ENCODE data around the gene LDLRAD4.
"Not testable (repeated sequence)": the region's sequence is repeated elsewhere in the genome, so short reads cannot be mapped to it uniquely, and the experiment has no call there.

The LDLRAD4 gene

DNA sequence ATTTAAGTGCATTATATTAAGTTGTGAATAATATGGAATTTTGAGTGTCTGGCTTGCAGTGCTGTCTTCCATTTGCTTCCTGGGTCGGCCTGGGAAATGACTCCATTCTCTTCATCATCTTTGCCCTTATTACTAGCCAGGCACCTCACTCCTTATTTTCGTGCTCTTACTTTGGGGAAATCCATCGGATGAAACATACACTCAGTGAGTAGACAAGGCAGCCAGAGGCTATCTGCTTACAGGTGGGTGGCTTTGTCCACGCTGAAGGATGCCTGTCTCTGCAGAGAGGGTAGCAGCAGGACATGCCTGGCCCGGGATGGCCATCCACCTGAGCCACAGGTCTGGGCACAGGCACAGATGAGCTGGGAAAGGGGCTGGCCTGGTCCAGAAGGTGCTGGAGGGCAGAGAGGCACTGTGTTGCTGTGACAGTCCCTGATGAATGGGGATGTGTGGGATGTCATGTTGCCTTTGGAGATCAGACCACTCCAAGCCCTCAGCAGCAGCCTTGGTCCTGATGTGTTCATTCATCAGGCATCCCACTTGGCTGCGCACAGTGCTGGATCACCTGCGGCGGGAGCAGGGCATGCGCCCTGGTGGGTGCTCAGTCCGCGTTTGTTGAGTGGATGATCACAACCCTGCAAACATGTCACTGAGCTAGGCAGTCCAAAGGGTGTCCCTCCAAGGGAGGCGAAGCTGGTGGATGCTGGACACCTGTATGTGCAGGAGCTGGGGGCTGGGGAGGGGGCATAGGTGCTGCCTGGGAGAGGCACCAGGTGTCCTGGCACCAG is 236.0 kb downstream of the LDLRAD4 start:
- DNase-seq = no peak

DNA sequence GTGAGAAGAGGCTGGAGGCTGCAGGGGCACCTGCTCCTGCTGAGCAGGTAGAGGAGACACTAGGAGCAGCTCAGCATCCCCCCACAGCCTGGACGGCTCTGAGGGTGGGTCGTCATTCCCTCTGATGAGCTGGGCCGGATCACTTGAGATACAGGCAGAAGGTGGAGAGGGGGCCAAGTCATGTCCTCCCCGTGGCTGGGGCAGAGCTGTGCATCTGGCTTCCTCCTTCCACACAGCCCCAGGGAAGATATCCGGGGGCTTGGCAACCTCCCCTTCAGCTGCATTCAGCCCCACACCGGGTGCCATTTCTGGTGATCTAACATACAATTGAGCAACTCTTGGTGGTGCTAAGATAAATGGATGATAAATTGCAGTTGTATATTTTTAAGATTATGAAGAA is 236.9 kb downstream of the LDLRAD4 start:
- DNase-seq = no peak

DNA sequence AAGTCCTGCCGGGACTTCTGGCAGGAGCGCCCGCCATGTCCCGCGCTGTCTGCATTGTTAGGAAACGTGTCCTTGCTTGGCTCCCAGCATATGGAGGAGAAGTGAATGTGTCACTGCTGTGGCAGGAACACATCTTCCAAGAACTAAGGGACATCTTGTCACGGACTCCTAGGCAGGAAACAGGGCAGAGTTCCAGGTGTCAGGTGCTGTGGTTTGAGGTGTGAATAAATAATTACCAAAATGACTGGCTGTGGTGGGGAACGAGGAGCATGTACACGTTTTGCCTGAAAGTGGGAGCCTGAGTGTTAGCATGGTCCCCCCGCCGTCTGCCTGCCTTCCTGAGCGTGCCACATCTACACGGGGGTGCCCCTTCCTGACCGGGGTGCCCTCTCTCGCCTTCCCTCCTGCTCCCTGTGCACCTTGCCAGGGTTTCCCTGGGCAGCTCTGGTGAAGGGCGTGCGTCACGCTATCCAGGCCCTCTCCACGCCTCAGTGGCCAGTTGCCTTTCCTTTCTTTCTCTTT is 237.5 kb downstream of the LDLRAD4 start:
- no peak for DNase-seq

DNA sequence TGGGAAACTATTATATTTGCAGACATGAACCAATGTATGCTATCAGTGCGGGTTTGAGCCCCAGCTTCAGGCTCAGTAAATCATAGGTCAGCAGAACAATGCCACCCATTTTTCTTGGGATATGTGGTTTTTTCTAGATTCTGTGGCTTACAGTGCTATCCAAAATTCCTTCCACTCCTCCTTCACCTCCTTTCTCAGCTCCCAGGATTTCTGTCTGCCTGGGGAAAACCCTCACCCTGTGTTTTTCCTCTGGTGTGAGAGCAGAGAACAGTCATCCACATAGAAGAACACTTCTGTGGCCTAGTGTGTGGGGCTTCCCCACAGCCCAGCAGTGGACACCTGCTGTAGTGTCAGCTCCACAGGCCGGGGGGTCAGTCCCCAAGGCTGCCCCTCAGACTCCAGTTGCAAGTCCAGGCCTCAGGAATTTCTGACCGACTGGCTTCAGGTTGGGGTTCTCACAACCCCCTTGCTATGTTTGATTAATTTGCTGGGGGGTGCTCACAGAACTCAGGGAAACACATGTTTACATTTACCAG is 238.2 kb downstream of the LDLRAD4 start:
- no peak for DNase-seq

DNA sequence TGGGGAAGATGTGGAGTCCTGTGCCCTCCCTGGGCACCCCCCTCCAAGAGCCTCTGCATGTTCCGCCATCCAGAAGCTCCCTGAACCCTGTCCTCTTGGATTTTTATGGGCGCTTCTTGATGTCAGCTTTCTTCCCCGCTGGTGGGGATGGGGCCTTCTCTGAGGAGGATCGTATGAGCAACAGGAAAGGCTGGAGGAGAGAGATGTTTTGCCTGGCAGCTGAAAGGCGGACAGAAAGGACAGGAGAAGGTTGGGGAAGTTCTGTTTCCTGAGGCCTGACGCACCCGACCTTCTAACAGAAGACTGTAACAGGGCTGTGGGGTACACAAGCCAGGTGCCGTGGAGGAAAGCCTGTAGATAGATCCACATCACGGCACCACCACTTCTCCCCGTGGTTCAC is 238.8 kb downstream of the LDLRAD4 start:
- no peak for DNase-seq

DNA sequence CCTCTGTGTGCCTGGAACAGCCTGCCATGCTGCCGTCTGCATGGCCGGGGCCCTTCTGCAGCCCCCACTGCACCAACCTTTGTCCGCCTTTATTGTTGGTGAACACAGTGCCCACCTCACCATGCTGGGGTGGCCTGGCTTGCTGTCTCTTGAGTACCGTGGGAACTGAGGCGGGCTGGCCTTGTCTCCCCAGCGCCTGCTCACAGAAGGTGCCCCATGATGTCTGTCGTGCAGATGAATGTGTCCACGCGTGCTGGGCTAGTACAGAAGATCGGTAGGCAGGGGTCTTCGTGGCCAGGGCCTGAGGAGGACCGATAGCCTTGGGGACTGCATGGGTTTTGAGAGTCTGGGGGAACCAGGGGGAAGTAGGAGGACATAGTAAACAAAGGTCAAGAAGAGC is 242.4 kb downstream of the LDLRAD4 start:
- no peak for DNase-seq

DNA sequence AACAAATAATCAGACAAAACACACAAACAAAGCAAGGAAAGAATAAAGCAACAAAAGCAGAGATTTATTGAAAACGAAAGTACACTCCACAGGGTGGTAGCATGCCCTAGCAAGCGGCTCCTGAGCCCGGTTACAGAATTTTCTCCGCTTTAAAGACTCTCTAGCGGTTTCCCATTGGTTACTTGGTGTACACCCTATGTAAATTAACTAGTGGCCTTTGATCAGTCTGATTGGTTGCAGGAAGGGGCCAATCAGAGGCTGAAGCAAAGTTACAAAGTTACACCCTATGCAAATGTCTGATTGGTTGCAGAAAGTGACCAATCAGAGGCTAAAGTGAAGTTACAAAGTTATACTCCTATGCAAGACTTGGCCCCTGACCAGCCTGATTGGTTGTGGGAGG is 242.9 kb downstream of the LDLRAD4 start:
- DNase-seq = no peak

DNA sequence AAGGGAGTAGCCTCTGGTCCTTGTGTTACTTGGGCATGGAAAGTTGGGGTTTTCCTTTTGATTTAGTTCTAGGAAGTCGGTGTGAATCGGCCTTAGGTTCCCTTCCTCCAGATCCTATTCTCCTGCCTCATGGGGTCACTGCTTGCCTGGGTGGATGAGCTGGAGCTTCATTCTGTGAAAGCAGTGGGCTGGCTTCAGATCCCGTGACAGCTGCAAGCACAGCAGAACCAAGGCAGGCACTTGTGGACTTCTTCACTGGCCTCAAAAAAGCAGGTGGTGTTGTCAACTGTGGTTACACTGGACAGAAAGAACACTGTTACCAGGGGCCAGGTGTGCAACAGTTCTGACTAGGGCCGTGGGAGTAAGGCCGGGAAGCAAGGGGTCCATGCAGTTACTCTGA is 243.4 kb downstream of the LDLRAD4 start:
- no peak for DNase-seq

DNA sequence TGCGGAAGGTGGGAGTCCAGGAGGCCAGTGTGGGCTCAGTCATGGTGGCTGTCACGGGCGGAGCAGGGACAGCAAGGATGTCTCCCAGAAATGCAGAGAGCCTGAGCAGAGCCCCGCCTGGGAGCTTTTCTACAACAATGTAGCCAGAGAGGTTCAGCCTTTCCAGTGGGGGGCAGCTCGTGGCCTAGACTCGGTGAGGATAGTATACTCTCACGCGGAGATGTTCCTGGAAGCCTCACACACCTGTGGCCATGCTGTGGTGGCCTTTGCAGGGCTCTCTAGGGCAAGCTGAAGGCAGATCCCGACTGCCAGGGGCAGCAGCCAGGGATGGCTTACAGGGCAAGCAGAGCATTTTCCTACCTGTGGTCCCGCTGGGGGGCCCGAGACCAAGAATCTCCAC is 244.1 kb downstream of the LDLRAD4 start:
- no peak for DNase-seq

DNA sequence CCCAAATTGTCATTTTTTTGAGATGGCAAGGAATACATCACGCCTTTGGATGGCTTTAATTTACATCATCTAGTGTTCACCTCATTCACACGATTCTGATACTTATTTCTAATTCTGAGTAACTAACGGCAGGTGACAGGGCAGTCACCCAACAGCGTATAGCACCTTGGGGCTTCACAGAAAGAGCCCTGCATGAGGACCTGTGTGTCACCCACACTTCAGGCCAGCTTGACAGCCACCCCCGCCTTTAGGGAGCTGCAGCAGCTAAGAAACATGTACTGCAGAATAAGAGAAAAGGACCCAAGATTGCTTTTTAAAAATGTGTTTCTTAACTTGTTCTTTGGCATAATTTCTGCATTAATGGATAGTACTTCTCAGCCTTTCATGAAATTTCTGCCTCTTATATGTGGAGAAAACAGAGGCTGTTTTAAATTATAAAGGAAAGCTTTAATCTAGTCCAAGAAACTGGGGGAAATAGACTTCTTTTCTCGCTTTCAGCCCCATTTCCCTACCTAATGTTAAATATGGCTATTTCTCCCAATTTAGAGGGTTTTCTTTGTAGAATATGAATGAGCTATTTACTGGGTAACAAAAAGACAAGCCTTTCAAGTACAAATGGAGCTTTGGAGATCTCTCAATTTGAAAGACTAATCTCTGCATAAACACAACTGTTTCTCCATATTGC is 245.1 kb downstream of the LDLRAD4 start:
- DNase-seq = no peak

DNA sequence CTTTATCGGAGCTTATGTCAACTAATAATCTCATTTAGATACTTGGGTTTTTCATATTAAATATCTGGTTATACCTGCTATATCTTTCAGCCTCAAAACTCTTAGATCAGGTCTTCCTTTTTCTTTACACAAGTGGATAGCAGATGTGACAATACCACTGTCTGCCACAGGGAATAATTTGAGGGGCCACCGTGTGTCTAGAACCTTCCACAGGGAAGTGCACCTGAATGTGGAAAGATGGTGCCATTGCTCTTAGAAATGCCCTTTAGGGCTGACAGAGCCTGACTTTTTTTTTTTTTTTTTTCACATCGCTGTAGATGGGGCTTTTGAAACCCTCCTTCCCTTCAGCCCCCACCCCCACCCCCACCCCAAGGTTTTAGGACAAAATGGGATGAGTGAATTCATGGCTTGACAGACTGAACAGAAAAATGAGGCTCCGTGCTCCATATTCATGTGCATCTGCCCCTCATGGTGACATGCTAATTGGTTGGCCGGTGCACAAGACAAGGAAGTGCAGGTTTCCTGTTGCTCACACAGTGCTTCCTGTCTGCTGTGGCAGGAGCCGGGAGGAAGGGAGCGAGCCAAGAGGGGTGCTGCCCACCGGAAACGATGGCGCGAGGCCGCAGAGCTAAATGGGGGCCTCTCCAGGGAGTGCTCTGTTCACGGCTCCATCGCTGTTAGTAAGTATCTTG is 246.0 kb downstream of the LDLRAD4 start:
- no peak for DNase-seq

DNA sequence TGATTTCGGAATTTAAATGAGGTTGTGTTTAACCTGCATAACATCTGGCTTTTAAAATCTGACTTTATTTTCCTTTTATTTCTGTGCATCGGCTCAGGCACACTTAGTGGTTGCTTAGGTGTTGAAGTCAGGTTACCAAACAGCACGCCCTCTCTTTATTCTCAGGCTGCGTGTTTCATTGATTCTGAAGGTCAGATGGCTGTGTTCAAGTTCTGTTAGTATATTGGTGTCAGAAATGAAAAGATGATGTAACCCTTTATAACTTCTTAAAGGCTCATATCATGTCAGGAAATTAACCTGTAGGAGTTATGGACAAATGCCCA is 246.5 kb downstream of the LDLRAD4 start:
- DNase-seq = no peak

DNA sequence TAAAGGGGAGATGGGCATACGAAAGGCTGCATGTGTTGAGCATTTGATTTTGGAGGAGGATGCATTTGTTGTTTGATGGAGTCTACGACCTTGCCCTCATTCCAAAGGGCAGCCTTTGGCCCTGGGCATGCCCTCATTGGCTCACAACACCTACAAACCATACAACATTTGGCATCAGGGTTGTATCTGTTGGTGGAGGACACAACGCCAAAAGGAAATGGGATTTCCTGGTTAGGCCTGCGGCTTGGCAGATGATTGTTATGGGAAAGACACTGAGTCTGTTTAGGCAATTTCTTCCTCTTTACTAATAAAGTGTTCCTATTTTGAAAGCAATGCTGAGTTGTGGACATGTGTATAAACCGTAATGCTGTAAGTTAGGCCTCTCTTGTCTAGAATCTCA is 246.9 kb downstream of the LDLRAD4 start:
- DNase-seq = no peak

DNA sequence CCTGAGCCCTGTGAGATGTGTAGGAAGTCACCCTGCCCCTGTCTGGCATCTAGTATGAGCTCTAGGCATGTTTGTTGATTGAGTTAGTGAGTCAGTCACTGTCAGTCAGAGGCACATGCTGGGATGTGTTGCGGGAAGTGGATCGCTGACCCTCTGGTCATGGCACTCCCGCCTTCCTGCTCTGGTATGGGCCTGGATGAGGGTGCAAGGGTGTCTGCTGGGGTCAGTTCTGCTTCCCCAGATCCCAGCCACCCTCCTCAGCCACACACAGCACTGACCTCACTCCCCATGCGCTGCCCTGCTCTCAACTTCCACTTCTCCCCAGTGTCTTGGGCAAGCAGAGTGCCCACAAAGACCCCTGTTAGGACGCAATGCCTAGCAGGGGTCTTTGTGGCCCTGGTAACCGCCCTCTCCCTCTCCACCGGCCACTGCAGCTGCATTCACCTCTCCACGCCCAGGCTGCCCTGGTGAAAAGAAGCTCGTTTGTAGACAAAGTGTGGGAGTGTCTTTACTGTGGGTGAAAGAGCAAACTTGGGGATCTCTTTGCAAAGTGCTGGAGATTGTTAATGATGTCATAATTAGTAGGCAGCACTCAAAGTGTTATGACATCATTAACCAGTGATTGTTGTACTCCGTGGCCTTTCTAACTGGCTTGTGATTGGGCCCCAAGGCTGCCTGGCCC is 252.1 kb downstream of the LDLRAD4 start:
- DNase-seq = no peak

DNA sequence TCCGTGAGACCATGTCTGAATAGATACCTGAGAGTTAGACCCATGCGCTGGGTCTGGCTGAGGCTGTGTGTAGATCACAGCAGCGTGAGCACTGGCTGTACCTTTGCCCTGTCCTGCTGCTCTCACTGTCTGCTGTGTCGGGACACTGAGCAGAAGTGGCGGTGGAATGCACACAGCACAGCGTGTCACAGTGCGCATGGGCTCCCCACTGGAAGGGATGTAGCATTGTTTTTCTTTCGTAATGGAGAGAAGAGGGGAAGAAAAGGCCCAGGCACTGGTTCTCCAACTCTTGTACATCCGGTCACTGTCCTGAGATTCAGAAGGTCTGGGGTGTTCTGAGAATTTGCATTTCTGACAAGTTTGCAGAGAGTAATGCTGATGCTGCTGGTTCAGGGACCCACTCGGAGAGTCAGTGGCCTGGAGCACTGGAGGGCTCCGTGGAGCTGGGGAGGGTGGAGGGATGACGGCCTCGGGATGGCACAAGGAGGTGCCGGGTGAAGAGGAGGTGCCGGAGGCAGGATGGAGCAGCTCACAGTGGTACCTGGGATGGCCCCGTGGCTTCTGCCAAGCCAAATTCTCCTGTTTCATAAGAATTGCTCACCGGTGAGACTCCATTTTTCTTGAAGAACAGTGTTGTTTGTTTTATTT is 252.8 kb downstream of the LDLRAD4 start:
- DNase-seq = no peak

DNA sequence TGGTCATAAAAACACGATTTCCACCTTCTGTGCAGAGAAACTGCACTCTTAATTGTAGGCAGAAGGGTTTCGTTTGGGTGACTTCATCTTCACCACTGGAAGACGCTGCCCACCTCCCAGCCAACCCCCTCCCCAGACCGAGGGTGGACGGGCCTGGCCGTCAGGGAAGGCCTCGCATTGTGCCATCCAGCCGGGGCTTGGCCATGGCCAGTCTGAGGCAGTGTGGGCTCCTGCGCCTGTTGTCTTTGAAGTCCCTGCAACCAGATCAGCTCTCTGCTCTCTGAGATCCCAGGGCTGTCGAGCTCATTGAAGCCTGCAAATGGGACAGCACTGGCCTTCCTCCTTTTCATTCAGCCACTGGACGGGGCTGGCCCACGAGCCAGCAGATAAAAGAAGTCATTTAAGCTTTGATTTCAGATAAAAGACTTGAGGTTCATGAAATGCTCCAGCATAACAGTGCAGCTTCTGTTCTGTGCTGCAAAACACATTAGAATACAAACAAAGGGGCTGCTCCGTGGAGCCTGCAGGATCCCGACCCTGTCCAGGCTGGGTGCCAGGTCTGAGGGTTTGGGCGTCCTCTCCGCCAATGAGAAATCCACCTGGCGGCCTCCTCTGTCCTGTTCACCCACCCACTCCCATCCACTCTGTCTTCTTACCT is 253.5 kb downstream of the LDLRAD4 start:
- DNase-seq = peak; percentile 72

DNA sequence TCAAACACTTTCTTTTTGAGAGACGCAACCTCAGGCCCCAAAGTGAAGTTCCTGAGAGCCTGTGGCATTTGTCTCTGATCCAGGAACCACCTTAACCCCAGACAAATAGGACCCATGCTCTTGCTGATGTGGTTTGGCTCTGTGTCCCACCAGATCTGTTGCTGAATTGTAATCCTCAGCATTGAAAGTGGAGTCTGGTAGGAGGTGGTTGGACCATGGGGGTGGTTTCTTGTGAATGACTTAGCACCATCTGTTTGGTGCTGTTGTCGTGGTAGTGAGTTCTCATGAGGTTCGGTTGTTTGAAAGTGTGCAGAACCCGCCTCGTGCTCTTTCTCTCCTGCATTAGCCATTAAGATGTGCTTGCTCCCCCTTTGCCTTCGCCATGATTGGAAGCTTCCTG is 255.2 kb downstream of the LDLRAD4 start:
- DNase-seq = no peak

DNA sequence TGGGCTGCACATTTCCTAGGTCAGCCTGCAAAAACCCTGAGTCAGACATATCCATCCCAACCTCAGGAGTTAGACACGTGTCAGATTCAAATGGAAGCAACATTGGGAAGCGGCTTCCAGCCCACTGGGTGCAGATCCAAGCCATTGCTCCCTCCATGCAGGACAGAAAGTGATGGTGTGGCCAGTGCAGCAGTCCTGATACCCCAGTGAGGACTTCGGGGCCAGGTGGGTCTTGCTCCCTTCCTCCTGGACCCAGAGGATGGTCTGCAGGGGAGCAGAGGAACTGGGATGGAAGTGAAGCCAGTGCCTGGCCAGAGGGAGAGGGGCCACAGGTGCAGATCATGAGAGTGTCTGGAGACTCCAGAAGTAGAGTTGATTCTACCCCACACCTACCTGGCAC is 255.8 kb downstream of the LDLRAD4 start:
- DNase-seq = no peak

DNA sequence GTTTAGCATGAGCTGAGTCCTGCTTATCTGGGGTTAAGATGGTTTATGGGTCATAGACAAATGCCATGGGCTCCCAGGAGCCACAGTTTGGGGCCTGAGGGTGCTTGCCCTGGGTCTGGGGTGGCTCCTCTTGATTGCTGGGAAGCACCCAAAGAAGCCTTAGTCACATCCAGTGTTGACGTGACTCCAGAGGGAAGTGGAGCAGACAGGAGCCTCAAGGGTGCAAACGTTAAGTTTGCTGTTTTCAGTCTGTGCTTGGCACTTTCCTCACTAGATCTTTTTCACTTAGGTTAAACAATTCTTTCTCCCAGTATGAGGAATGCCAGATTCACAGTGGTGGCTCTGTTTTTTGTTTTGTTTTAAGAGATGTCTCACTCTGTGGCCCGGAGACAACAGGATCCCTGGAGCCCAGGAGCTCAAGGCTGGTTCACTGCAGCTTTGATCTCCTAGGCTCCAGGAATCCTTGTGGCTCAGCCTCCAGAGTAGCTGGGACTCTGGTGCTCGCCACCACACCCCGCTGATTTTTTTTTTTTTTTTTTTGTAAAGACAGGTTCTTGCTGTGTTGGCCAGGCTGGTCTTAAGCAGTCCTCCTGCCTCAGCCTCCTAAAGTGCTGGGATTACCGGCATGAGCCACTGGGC is 256.5 kb downstream of the LDLRAD4 start:
- DNase-seq = no peak

DNA sequence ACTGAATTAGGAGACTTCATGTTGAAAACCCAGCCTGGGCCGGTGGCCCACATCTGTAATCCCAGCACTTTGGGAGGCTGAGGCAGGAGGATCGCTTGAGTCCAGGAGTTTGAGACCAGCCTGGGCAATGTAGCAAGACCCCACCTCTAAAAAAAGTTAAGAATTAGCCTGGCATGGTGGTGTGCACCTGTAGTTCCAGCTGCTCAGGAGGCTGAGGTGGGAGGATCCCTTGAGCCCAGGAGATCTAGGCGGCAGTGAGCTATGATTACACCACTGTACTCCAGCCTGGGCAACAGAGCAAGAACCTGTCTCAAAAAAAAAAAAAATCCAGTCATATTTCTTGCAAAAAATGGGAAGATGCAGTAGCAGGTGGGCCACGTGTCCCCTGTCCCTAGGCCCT is 257.8 kb downstream of the LDLRAD4 start:
- DNase-seq = not testable (repeated sequence)

DNA sequence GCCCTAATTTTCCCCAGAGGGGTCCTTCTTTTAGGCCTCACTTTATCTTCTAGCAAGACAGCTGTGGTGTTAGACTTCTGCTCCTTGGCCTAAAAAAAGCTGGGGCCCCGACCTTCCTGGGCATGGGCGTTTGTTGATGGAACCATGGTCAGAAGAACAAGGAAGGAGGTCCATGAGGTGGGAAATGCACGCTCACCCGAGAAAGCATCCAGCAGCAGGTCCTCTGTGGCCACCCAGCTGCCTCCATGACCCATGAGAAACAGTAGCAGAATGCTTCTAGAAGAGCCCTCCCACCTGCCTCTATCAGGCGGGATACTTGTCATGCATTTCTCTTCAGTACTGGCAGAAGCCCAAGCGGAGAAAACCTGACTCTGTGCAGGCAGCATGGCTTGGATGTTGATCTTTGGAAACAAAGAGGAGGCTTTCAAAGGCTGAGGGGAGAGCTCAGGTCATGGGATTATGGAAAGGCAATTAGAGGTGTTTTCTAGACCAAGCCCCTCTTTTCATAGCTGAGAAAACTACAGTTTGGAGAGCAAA is 258.7 kb downstream of the LDLRAD4 start:
- peak; percentile 90 for DNase-seq

Measured in DMS79 (cell line).